H9 (cell line): Measurements from ENCODE around the gene MAP3K5. TPM values are rescaled to one million over a fixed set of nuclear protein-coding genes. Genes with fewer than 3 reads are reported as not detected.

ENCODE experiments used
- DNase-seq: peaks from one replicate; pipeline ENCODE4 v3.0.0-alpha.2; 2017
- H2AFZ ChIP-seq: one replicate; pipeline ENCODE4 v1.6.1; 2013; ENCODE audit warnings: mild to moderate bottlenecking, low read length, control low read depth, moderate library complexity
- H2AK5ac ChIP-seq: 2 replicates; pipeline ENCODE4 v1.6.1; 2013; ENCODE audit warnings: low read length, control low read depth, mixed read lengths; ENCODE audit not compliant: insufficient read length
- H2BK120ac ChIP-seq: one replicate; pipeline ENCODE4 v1.6.1; 2013; ENCODE audit warnings: low read depth, mild to moderate bottlenecking, low read length, control low read depth, inconsistent platforms; ENCODE audit not compliant: poor library complexity, severe bottlenecking
- H2BK12ac ChIP-seq: 2 replicates; pipeline ENCODE4 v1.6.1; 2013; ENCODE audit warnings: low read length, control low read depth, mixed read lengths, low read depth; ENCODE audit not compliant: insufficient read length
- H2BK15ac ChIP-seq: 2 replicates; pipeline ENCODE4 v1.6.1; 2013; ENCODE audit warnings: low read depth, low read length, control low read depth
- H2BK20ac ChIP-seq: one replicate; pipeline ENCODE4 v1.6.1; 2013; ENCODE audit warnings: low read depth, mild to moderate bottlenecking, low read length, control low read depth, inconsistent platforms; ENCODE audit not compliant: poor library complexity, severe bottlenecking
- H2BK5ac ChIP-seq: 2 replicates; pipeline ENCODE4 v1.6.1; 2013; ENCODE audit warnings: low read length, control low read depth, mixed read lengths; ENCODE audit not compliant: insufficient read length
- H3K14ac ChIP-seq: 2 replicates; pipeline ENCODE4 v1.6.1; 2013; ENCODE audit warnings: low read length, control low read depth; ENCODE audit not compliant: insufficient read depth
- H3K18ac ChIP-seq: 2 replicates; pipeline ENCODE4 v1.6.1; 2013; ENCODE audit warnings: low read depth, mild to moderate bottlenecking, mixed read lengths, low read length, control low read depth; ENCODE audit not compliant: insufficient read length
- H3K23ac ChIP-seq: 2 replicates; pipeline ENCODE4 v1.6.1; 2013; ENCODE audit warnings: low read length, control low read depth, mixed read lengths, low read depth; ENCODE audit not compliant: insufficient read length
- H3K23me2 ChIP-seq: 2 replicates; pipeline ENCODE4 v1.6.1; 2013; ENCODE audit warnings: low read depth, mild to moderate bottlenecking, mixed read lengths, low read length, control low read depth; ENCODE audit not compliant: insufficient read length, poor library complexity, severe bottlenecking
- H3K27ac ChIP-seq: 2 replicates; pipeline ENCODE4 v1.5.1; 2013; ENCODE audit warnings: low read length, control low read depth, mixed read lengths, low read depth; ENCODE audit not compliant: insufficient read length
- H3K27me3 ChIP-seq: 2 replicates; pipeline ENCODE4 v1.6.1; 2013; ENCODE audit warnings: low read length, control low read depth, inconsistent platforms; ENCODE audit not compliant: insufficient read depth
- H3K4ac ChIP-seq: 2 replicates; pipeline ENCODE4 v1.6.1; 2013; ENCODE audit warnings: low read depth, mild to moderate bottlenecking, control low read depth, inconsistent platforms, low read length, moderate library complexity
- H3K4me1 ChIP-seq: 2 replicates; pipeline ENCODE4 v1.6.1; 2013; ENCODE audit warnings: low read length, control low read depth, inconsistent platforms; ENCODE audit not compliant: insufficient read depth
- H3K4me2 ChIP-seq: 2 replicates; pipeline ENCODE4 v1.6.1; 2013; ENCODE audit warnings: low read length, control low read depth, mixed read lengths; ENCODE audit not compliant: insufficient read length, insufficient read depth
- H3K56ac ChIP-seq: 2 replicates; pipeline ENCODE4 v1.6.1; 2013; ENCODE audit warnings: low read depth, mild to moderate bottlenecking, mixed read lengths, low read length, control low read depth; ENCODE audit not compliant: insufficient read length
- H3K79me1 ChIP-seq: 2 replicates; pipeline ENCODE4 v1.6.1; 2013; ENCODE audit warnings: low read depth, mild to moderate bottlenecking, moderate library complexity, low read length, control low read depth, inconsistent platforms; ENCODE audit not compliant: insufficient read depth, poor library complexity, severe bottlenecking
- H3K79me2 ChIP-seq: 2 replicates; pipeline ENCODE4 v1.6.1; 2013; ENCODE audit warnings: low read length, control low read depth, inconsistent platforms; ENCODE audit not compliant: insufficient read depth
- H3K9ac ChIP-seq: 2 replicates; pipeline ENCODE4 v1.6.1; 2013; ENCODE audit warnings: low read length, control low read depth, mixed read lengths; ENCODE audit not compliant: insufficient read length; ENCODE audit errors: extremely low read depth
- H3K9me3 ChIP-seq: one replicate; pipeline ENCODE4 v1.6.1; 2013; ENCODE audit warnings: low read depth, low read length, inconsistent platforms; ENCODE audit not compliant: control insufficient read depth
- H3T11ph ChIP-seq: one replicate; pipeline ENCODE4 v1.6.1; 2013; ENCODE audit warnings: mild to moderate bottlenecking, low read length, control low read depth, inconsistent platforms
- H4K20me1 ChIP-seq: one replicate; pipeline ENCODE4 v1.6.1; 2013; ENCODE audit not compliant: control insufficient read depth, insufficient read length, insufficient read depth
- H4K5ac ChIP-seq: 2 replicates; pipeline ENCODE4 v1.6.1; 2013; ENCODE audit warnings: low read depth, mild to moderate bottlenecking, mixed read lengths, low read length, control low read depth; ENCODE audit not compliant: insufficient read length
- H4K8ac ChIP-seq: replicated peaks from 2 replicates; pipeline ENCODE4 v1.6.1; 2013; ENCODE audit warnings: low read length, control low read depth, mixed read lengths, low read depth; ENCODE audit not compliant: insufficient read length
- H4K91ac ChIP-seq: 2 replicates; pipeline ENCODE4 v1.6.1; 2013; ENCODE audit warnings: low read depth, mild to moderate bottlenecking, moderate library complexity, mixed read lengths, low read length, control low read depth; ENCODE audit not compliant: insufficient read length
- H3K27ac Mint-ChIP-seq, 3 experiments: 2 replicates in 2 of 3; 3 replicates in 1 of 3; pipeline ENCODE4 v1.8.0; 2020 to 2021; ENCODE audit warnings: mixed read lengths in 3 of 3, mild to moderate bottlenecking in 1 of 3, moderate library complexity in 1 of 3
- H3K27me3 Mint-ChIP-seq: 2 replicates; pipeline ENCODE4 v1.8.0; 2021; ENCODE audit warnings: low read depth, mild to moderate bottlenecking, moderate library complexity, mixed read lengths
- H3K36me3 Mint-ChIP-seq, 3 experiments: 2 replicates in 2 of 3; 3 replicates in 1 of 3; pipeline ENCODE4 v1.8.0; 2020 to 2021; ENCODE audit warnings: low read depth in 3 of 3, mixed read lengths in 3 of 3; ENCODE audit not compliant: insufficient read depth in 1 of 3
- H3K4me1 Mint-ChIP-seq, 2 experiments: 2 replicates each; pipeline ENCODE4 v1.8.0; 2020; ENCODE audit warnings: mixed read lengths in 2 of 2
- H3K4me3 Mint-ChIP-seq, 2 experiments: 2 replicates in 1 of 2; 3 replicates in 1 of 2; pipeline ENCODE4 v1.8.0; 2020 to 2021; ENCODE audit warnings: mild to moderate bottlenecking in 2 of 2, mixed read lengths in 2 of 2, moderate library complexity in 1 of 2
- H3K9me3 Mint-ChIP-seq, 2 experiments: 2 replicates in 1 of 2; 3 replicates in 1 of 2; pipeline ENCODE4 v1.8.0; 2020; ENCODE audit warnings: mild to moderate bottlenecking in 2 of 2, mixed read lengths in 2 of 2, moderate library complexity in 1 of 2
- CTCF ChIP-seq: fragments of 200-600 bp; sonication (generic); conservative IDR thresholded peaks from 3 replicates; pipeline ENCODE4 v1.8.0; 2021; ENCODE audit warnings: antibody characterized with exemption, mild to moderate bottlenecking
- WGBS: extraction: QIAGEN DNeasy Blood & Tissue Kit; methylation state at CpG from one replicate; pipeline ENCODE4 v1.1.7; 2013; ENCODE audit warnings: missing lambda C conversion rate, low lambda C conversion rate, mixed read lengths; ENCODE audit not compliant: insufficient read length; ENCODE audit errors: extremely low coverage; 5-methylcytosine and 5-hydroxymethylcytosine counted together
- total RNA-seq: library from RNA; stranded (reverse); gene quantifications from 2 replicates; pipeline ENCODE4 v1.2.1, GENCODE V29; 2021

The MAP3K5 gene
- total RNA-seq, 1 experiment from 2014 or later, result 1.6 TPM

GRCh38 chr6:136651982-136652381 lies 140.3 kb downstream of the MAP3K5 start:
- Histone ChIP-seq H3K56ac (no peak overlapping the region), H3K23ac (no peak overlapping the region), H3T11ph (no peak overlapping the region), H4K20me1 (no peaks in the 10 kb centered on the region), H3K9ac (no peak overlapping the region), H2BK12ac (no peak overlapping the region), H2BK120ac (no peak overlapping the region), H2BK15ac (no peak overlapping the region), H2AFZ (no peak overlapping the region), H3K23me2 (no peaks in the 10 kb centered on the region), H4K8ac (no peak overlapping the region), H2BK5ac (no peak overlapping the region), H3K79me2 (no peaks in the 10 kb centered on the region), H3K4ac (no peak overlapping the region), H2AK5ac (no peak overlapping the region), H3K27ac (no peak overlapping the region), H2BK20ac (no peak overlapping the region), H3K27me3 (no peaks in the 10 kb centered on the region), H3K18ac (no peak overlapping the region), H3K4me2 (no peak overlapping the region), H3K14ac (no peak overlapping the region), H4K91ac (no peak overlapping the region), H3K79me1 (no peaks in the 10 kb centered on the region), H4K5ac (no peak overlapping the region), H3K4me1 (no peaks in the 10 kb centered on the region), H3K9me3 (no peaks in the 10 kb centered on the region)
- Mint-ChIP-seq H3K27ac (no peak overlapping the region; a peak in 1 of 7 replicates), H3K27me3 (no peaks in the 10 kb centered on the region), H3K9me3 (no peaks in the 10 kb centered on the region), H3K4me3 (no peak overlapping the region), H3K36me3 (no peaks in the 10 kb centered on the region), H3K4me1 (no peaks in the 10 kb centered on the region)
- no peak for TF ChIP-seq CTCF
- no CpG with 5 or more reads among the region's 2 CpGs for WGBS
- no peak for DNase-seq
